Stimulated activated memory B cell treated with anti-CD40 and anti-IgM and Interleukin-4, amounts not matched to agents 10 μg/mL and 1 μg/mL and 100 μg/mL, for 72 hours (primary cell): ENCODE data around the gene PEX3.

Experiments used
- ATAC-seq: fragments of 150-1000 bp; cut with Tn5 transposase; 2 replicates; pipeline ENCODE4 v1.10.0; 2021
- H3K27ac Mint-ChIP-seq: one replicate; pipeline ENCODE4 v1.8.0; 2022; ENCODE audit warnings: mild to moderate bottlenecking, mixed read lengths
- H3K27me3 Mint-ChIP-seq: one replicate; pipeline ENCODE4 v1.8.0; 2022; ENCODE audit warnings: mixed read lengths
- H3K36me3 Mint-ChIP-seq: one replicate; pipeline ENCODE4 v1.8.0; 2022; ENCODE audit warnings: mixed read lengths
- H3K4me1 Mint-ChIP-seq: one replicate; pipeline ENCODE4 v1.8.0; 2022; ENCODE audit warnings: mixed read lengths
- H3K4me3 Mint-ChIP-seq: one replicate; pipeline ENCODE4 v1.8.0; 2022; ENCODE audit warnings: mild to moderate bottlenecking, moderate library complexity, mixed read lengths
- H3K9me3 Mint-ChIP-seq: one replicate; pipeline ENCODE4 v1.8.0; 2022; ENCODE audit warnings: mixed read lengths

Gene PEX3, protein sequence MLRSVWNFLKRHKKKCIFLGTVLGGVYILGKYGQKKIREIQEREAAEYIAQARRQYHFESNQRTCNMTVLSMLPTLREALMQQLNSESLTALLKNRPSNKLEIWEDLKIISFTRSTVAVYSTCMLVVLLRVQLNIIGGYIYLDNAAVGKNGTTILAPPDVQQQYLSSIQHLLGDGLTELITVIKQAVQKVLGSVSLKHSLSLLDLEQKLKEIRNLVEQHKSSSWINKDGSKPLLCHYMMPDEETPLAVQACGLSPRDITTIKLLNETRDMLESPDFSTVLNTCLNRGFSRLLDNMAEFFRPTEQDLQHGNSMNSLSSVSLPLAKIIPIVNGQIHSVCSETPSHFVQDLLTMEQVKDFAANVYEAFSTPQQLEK

DNA sequence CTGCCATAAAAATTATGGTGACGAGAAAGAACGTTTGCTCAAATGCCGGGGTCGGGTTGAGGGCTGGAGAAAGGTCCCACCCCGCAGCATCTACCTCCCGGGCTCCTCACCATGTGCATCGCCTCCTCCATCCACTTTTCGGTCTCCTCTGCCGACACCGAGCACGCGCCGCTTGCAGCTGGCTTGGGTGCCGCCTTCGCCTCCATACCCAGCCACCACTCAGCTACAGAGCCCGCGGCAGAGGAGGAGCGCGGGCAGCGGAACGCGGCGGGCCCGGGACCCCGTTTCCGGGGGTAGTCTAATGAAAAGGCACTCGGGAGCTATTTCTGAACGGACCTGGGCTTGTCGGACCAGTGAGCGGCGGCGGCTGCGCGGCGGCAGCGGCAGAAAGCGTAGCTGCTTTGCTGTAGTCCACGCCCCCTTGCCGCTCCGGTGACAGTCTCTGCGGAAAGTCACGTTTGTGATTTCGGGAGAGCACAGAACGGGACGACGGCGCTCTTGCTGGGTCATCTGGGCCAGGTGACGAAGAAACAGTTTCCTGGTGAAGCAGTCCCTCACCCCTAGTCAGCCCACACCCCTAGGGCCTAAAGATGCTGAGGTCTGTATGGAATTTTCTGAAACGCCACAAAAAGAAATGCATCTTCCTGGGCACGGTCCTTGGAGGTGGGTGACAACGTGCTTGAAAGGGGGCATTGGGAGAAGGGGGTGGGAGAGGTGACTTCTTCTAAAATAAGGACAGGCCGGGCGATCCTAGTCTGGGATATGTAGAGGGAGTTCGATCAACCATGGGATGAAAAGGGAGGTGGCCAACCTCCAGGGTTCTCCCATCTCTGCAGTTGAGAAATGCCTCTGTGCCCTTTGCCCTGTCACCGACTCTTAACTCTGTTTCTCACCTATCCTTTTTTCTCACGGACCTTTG lies at the start of gene PEX3, which contains the start of gene ADAT2:
PEX3 (plus strand) TSS at position 353 of the 919 bp plus-strand sequence; CDS start at position 591, 238 bp downstream.
ADAT2 (minus strand) TSS at position 243 of the 919 bp plus-strand sequence; CDS start at position 206, 37 bp downstream.
- Mint-ChIP-seq H3K4me1 (peaks cover 32% of the 10 kb centered on the region), H3K4me3 (peak within 1 kb of the TSS; percentile 96), H3K36me3 (peaks cover 10% of the 10 kb centered on the region), H3K27me3 (no peaks in the 10 kb centered on the region), H3K27ac (peak within 1 kb of the TSS; percentile 98), H3K9me3 (no peaks in the 10 kb centered on the region)
- ATAC-seq, result peak; percentile 99

DNA sequence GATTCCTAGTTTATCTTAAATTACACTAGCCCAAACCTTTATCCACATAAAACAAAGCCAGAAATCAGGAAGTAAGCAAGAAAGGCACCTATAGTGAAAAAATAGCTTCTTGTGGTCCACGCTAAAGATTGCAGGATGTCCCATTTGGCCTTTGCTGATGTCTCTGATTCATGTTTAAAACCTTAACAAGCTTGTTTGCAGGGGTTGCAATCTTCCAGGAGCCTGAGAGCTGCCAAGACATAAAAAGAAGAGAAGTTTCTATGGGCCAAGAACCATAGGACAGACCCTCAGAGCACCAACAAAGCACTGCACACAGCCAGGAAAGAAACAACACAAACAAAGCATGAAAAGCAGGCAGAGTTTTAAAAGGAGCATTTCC lies 49.5 kb upstream of the PEX3 start:
- peaks cover 9% of the 10 kb centered on the region for H3K27me3 Mint-ChIP-seq
- H3K9me3 Mint-ChIP-seq, result no peaks in the 10 kb centered on the region
- no peak overlapping the region for H3K27ac Mint-ChIP-seq
- no peaks in the 10 kb centered on the region for H3K36me3 Mint-ChIP-seq
- H3K4me1 Mint-ChIP-seq, result peaks cover 8% of the 10 kb centered on the region
- no peak overlapping the region for H3K4me3 Mint-ChIP-seq
- no peak for ATAC-seq

DNA sequence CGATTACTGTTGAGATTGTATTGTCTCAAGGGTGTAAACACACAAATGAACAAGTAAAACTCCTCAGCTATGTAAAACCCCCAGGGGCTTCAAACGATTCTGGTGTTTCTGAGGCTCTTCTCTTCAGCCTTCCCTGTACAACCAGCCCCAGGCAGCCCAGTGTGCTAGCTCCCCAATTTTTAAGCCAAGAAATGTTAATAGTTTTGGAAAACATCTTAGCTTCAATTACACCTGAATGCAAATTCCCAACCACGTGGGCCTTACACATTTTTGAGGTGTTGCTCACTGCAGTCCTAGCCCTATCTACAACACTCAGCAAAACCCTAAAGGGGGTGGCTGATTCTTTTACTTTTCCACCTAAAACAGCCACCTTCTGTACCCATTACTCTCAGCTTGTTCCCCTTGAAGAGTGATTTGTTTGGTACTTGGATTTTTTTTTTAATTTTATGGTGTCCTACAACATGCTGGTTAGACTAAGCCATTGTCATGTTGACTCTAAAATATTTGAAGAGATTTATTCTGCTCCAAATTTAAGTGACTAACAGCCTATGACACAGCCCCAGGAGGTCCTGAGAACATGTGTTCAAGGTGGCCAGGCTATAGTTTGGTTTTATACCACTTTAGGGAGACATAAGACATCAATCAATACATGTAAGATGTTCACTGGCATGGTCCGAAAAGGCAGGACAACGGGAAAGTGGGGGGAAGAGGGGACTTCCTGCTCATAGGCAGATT lies 48.8 kb upstream of the PEX3 start:
- ATAC-seq, result no peak
- Mint-ChIP-seq H3K4me3 (no peak overlapping the region), H3K36me3 (no peaks in the 10 kb centered on the region), H3K4me1 (peaks cover 14% of the 10 kb centered on the region), H3K9me3 (no peaks in the 10 kb centered on the region), H3K27me3 (peaks cover 9% of the 10 kb centered on the region), H3K27ac (no peak overlapping the region)

DNA sequence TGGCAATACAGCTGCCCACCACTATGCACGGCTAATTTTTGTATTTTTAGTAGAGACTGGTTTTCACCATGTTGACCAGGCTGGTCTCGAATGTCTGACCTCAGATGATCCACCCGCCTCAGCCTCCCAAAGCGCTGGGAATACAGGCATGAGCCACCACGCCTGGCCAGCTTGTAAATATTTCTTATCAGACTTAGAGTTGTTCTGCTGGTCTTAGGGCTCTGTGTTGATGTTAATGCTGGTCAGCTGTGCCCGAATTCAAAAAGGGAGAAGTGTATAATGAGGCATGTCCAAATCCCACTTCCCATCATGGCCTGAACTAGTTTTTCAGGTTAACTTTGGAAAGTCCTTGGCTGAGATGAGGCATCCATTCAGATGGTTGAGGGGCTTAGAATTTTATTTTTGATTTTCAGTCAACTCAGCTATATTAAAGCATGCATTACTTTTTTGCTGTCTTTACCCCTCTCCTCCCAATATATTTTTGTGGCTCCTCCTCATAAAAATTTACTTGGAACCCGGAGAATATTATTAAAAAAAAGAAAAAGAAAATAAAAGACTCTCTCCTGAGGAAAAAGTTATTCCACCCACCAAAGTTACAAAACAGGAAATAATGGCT lies 47.8 kb upstream of the PEX3 start:
- Mint-ChIP-seq H3K9me3 (no peaks in the 10 kb centered on the region), H3K27me3 (peaks cover 9% of the 10 kb centered on the region), H3K27ac (no peak overlapping the region), H3K36me3 (no peaks in the 10 kb centered on the region), H3K4me1 (peaks cover 14% of the 10 kb centered on the region), H3K4me3 (no peak overlapping the region)
- no peak for ATAC-seq

DNA sequence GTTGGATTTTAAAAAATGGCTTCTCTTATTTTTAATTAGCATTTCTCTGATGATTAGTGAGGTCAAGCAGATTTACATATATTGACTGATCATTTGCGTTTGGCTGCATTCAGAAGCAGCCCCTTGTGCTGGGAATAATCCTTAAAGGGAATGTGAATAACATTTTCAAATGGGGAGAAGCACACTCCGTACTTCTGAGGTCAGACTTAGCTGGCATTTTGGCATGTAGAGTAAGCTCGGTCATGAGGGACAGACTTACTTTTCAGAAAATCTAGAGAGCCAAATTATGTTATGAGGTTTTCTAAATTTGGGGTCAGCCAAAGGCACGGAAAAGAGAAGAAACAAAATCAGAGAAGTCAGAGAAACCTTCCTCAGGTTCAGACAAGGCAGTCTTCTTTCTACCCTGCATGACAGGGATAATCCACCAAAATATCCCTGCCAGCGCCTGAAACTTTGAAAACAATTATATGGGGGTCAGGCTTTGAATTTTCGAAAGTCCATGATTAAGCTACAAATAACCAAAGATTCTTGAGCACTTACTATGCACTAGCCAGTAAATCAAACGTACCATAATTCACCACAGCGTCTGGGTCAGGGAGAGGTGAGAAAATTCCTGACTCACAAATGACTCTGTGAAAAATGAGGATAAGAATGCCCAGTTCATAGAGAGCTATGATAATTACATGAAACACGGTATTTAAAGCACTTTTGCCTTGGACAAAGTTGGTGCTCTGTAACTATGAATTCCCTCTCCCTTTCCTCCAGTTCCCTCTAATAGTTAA lies 45.0 kb upstream of the PEX3 start:
- peaks cover 12% of the 10 kb centered on the region for H3K4me1 Mint-ChIP-seq
- no peaks in the 10 kb centered on the region for H3K36me3 Mint-ChIP-seq
- H3K9me3 Mint-ChIP-seq, result no peaks in the 10 kb centered on the region
- H3K27me3 Mint-ChIP-seq, result peaks cover 9% of the 10 kb centered on the region
- no peak overlapping the region for H3K4me3 Mint-ChIP-seq
- ATAC-seq, result no peak
- no peak overlapping the region for H3K27ac Mint-ChIP-seq

DNA sequence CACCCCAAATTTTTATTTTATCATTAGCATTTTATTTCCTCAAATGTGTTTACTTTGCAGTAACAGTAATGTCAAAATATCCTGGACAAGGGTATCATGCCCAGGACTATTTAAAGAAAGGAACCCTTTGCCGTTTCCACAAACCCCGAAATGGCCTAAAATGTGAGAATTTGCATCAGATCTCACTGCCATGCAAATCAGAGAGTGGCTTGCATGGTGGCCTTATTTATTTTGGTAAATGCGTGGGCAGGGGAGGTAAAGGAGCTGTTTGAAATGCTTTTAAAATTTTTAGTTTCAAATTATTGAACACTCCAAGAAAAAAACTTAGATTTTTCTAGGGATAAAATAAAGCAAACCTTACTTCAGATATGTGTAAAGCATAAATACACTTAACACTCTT lies 43.9 kb upstream of the PEX3 start:
- no peak for ATAC-seq
- Mint-ChIP-seq H3K27ac (no peak overlapping the region), H3K36me3 (no peaks in the 10 kb centered on the region), H3K9me3 (no peaks in the 10 kb centered on the region), H3K4me1 (peaks cover 6% of the 10 kb centered on the region), H3K4me3 (no peak overlapping the region), H3K27me3 (peaks cover 9% of the 10 kb centered on the region)

DNA sequence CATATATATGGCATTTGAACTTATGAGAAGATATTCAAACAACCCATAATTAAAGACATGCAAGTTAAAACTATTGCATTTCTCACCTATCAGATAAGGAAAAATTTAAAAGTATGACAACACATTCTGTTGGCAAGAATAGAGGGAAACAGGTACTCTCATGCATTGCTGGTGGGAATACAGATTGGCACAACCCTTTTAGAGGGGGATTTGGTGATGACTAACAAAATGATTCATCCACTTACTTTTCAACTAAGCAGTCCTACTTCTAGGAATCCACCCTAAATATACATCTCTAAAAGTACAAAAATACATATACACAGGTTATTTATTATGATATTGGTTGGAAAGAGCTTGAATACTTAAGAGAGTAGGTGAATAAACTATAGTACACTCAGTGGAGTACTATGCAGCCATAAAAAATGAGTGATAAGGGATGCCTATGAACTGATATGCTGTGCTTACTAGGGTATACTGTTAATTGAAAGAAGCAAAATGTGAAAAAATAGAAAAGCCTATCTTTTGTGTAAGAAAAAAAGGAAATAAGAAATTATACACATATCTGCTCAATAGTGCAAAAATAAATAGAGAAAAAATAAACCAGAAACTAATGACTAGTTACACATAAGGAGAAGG lies 42.3 kb upstream of the PEX3 start:
- peaks cover 9% of the 10 kb centered on the region for H3K27me3 Mint-ChIP-seq
- H3K27ac Mint-ChIP-seq, result no peak overlapping the region
- H3K4me3 Mint-ChIP-seq, result no peak overlapping the region
- no peaks in the 10 kb centered on the region for H3K9me3 Mint-ChIP-seq
- H3K4me1 Mint-ChIP-seq, result peaks cover 6% of the 10 kb centered on the region
- ATAC-seq, result no peak
- H3K36me3 Mint-ChIP-seq, result no peaks in the 10 kb centered on the region

DNA sequence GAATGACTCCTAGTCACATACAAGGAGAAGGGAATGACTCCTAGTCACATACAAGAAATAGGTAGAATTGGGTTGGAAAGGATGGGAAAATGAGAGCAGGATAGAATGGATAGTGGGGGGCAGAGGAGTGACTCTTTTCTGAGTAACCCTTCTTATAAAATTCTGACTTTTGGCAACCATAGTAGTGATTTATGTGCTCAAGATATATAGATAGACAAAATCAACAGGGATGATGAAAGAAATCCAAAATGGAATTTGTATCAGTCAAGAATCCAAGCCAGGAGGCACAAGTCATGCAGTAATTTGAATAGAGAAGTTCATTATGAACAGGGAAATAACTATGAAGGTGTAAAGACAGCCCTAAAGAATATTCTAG lies 41.8 kb upstream of the PEX3 start:
- H3K4me1 Mint-ChIP-seq, result peaks cover 6% of the 10 kb centered on the region
- no peak overlapping the region for H3K4me3 Mint-ChIP-seq
- H3K36me3 Mint-ChIP-seq, result no peaks in the 10 kb centered on the region
- no peak overlapping the region for H3K27ac Mint-ChIP-seq
- peaks cover 9% of the 10 kb centered on the region for H3K27me3 Mint-ChIP-seq
- ATAC-seq, result no peak
- no peaks in the 10 kb centered on the region for H3K9me3 Mint-ChIP-seq

DNA sequence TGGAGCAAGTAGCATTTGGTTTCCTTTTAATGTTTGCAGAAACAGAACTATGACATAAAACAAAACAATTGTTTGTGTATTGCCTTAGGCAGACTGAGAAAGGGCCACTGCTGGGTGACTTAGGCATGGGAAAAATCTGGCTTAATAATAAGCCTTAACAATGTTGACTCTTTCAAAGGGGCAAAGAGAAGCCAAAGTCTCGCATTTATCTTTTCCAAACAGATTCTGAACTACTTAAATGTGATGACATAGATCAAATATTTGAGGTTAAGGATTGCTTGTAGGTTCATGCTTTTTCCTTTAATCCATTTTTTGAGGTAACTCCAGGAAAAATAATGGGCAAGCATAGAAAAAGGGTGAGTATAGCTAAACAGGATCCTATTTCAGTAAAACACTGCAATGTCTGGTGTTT lies 39.7 kb upstream of the PEX3 start:
- H3K4me1 Mint-ChIP-seq, result peaks cover 6% of the 10 kb centered on the region
- no peak overlapping the region for H3K27ac Mint-ChIP-seq
- H3K27me3 Mint-ChIP-seq, result no peaks in the 10 kb centered on the region
- no peaks in the 10 kb centered on the region for H3K36me3 Mint-ChIP-seq
- ATAC-seq, result no peak
- no peak overlapping the region for H3K4me3 Mint-ChIP-seq
- H3K9me3 Mint-ChIP-seq, result no peaks in the 10 kb centered on the region

DNA sequence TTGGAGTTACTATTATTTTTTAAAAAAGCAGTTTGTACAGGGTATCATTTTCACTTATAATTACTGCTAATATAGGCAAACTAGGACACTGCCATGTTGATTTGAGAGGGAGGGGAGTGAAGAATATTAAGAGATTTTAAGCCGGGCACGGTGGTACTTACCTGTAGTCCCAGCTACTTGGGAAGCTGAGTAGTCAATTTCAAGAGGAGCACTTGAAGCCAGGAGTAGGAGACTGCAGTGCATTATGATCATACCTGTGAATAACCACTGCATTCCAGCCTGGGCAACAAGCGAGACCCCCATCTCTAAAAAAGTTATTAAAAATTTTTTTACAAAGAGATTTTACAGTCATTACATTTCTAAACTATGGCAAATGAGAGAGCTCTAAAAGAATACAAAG lies 35.8 kb upstream of the PEX3 start:
- no peaks in the 10 kb centered on the region for H3K4me1 Mint-ChIP-seq
- no peaks in the 10 kb centered on the region for H3K36me3 Mint-ChIP-seq
- no peaks in the 10 kb centered on the region for H3K9me3 Mint-ChIP-seq
- H3K27ac Mint-ChIP-seq, result no peak overlapping the region
- no peak for ATAC-seq
- H3K27me3 Mint-ChIP-seq, result no peaks in the 10 kb centered on the region
- no peak overlapping the region for H3K4me3 Mint-ChIP-seq

DNA sequence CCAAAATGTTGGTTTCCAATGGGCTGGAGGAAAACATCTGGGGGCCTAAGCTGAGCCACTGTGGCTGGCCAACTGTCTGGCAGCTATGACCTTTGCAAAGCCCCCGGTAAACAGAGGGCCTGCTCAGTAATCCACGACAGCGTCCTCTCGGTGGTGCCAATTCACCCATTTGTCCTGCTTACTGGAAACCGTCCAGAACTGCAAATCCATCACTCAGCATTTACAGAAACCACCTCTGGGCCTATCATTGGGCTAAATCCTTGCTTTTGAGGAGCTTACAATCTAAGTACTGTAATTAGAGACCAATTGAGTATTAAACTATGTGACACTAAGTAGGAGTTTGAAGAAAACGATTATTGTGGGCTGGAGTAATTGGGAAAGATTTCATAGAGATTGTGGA lies 31.1 kb upstream of the PEX3 start:
- H3K27me3 Mint-ChIP-seq, result no peaks in the 10 kb centered on the region
- ATAC-seq, result no peak
- H3K4me3 Mint-ChIP-seq, result no peak overlapping the region
- no peak overlapping the region for H3K27ac Mint-ChIP-seq
- no peaks in the 10 kb centered on the region for H3K36me3 Mint-ChIP-seq
- H3K9me3 Mint-ChIP-seq, result no peaks in the 10 kb centered on the region
- H3K4me1 Mint-ChIP-seq, result no peaks in the 10 kb centered on the region

DNA sequence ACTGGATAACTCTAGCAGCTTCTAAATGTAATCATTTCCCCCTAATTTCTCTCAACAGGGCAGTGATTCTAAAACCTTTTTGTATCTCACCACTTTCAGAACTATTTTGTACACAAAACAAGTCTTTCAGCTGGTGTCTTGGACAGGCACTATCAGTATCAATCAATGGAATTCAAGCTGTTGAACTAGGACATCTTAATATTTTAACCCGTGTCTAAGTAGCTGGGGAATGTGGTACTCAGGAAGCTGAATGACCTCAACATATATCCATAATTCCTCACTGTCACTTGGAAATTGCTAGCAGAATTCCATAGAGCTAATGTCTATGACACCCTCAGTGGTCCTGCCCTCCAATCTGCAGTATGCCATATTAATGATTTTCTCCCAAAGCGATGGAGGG lies 24.6 kb upstream of the PEX3 start:
- Mint-ChIP-seq H3K27me3 (no peaks in the 10 kb centered on the region), H3K4me1 (no peaks in the 10 kb centered on the region), H3K36me3 (no peaks in the 10 kb centered on the region), H3K4me3 (no peak overlapping the region), H3K27ac (no peak overlapping the region), H3K9me3 (no peaks in the 10 kb centered on the region)
- ATAC-seq, result no peak

DNA sequence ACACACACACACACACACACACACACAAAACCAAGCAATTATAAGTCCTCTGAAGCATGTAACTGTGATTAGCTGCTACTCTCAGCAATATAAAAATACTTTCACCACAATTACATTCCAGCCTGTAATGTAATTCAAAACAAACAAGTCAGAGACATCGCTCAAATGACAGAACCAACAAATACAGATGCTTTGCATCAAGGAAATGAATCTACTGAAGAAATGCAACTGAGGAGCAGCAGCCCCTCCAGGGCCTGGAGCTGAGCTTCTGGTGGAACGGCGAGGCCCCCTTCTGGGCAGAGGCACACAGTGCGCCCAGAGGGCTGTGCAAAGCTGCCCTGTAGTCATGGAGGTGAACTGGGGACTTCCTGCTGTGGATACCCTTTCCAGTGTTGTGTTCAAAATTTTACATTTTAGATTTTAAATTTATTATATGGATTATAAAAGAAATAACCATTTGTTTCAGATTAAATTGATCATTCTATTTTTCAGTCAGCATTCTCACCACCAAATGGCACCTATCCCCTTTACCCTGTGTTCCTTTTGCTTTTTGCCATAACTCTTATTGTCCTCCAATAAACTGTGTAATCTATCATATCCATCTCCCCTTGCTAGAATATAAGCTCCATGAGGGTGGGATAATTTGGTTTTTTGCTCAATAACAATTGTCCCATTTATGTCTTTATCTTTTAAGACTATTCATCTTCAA lies 23.3 kb upstream of the PEX3 start:
- ATAC-seq, result peak; percentile 86
- H3K4me3 Mint-ChIP-seq, result no peak overlapping the region
- no peaks in the 10 kb centered on the region for H3K4me1 Mint-ChIP-seq
- no peak overlapping the region for H3K27ac Mint-ChIP-seq
- H3K9me3 Mint-ChIP-seq, result no peaks in the 10 kb centered on the region
- no peaks in the 10 kb centered on the region for H3K27me3 Mint-ChIP-seq
- peaks cover 6% of the 10 kb centered on the region for H3K36me3 Mint-ChIP-seq
